ENCODE measurements around the gene NUDT16L1. TPM values are rescaled to one million over a fixed set of nuclear protein-coding genes. Genes with fewer than 3 reads are reported as not detected.

NUDT16L1 gene
- total RNA-seq, 2 experiments from 2014 or later = 26.5 to 29.1 TPM

- no peaks in the 10 kb centered on the region for H3K9me3 Mint-ChIP-seq
- peak overlapping the region; percentile 77 for H3K4me3 Mint-ChIP-seq
- peak overlapping the region; percentile 95 for H3K27ac Mint-ChIP-seq
- no peaks in the 10 kb centered on the region for H3K27me3 Mint-ChIP-seq
- DNase-seq = no peak
- peaks cover 28% of the 10 kb centered on the region for H3K36me3 Mint-ChIP-seq
- peaks cover 40% of the 10 kb centered on the region for H3K4me1 Mint-ChIP-seq
These were observed 16.5 kb upstream of the NUDT16L1 start for GRCh38 chr16:4676831-4677230.

GRCh38 chr16:4677390-4677789 is 16.0 kb upstream of the NUDT16L1 start:
- H3K27me3 Mint-ChIP-seq = no peaks in the 10 kb centered on the region
- peak overlapping the region; percentile 95 for H3K27ac Mint-ChIP-seq
- no peaks in the 10 kb centered on the region for H3K9me3 Mint-ChIP-seq
- peaks cover 40% of the 10 kb centered on the region for H3K4me1 Mint-ChIP-seq
- DNase-seq = no peak
- peak overlapping the region; percentile 77 for H3K4me3 Mint-ChIP-seq
- peaks cover 26% of the 10 kb centered on the region for H3K36me3 Mint-ChIP-seq

GRCh38 chr16:4677994-4678393 is 15.4 kb upstream of the NUDT16L1 start:
- no peak for DNase-seq
- Mint-ChIP-seq H3K4me3 (no peak overlapping the region), H3K4me1 (peaks cover 40% of the 10 kb centered on the region), H3K36me3 (peaks cover 26% of the 10 kb centered on the region), H3K9me3 (no peaks in the 10 kb centered on the region), H3K27ac (peak overlapping the region; percentile 61), H3K27me3 (no peaks in the 10 kb centered on the region)

- H3K9me3 Mint-ChIP-seq = no peaks in the 10 kb centered on the region
- peak overlapping the region; percentile 61 for H3K27ac Mint-ChIP-seq
- no peaks in the 10 kb centered on the region for H3K27me3 Mint-ChIP-seq
These were observed 14.8 kb upstream of the NUDT16L1 start for GRCh38 chr16:4678596-4678995.

GRCh38 chr16:4679156-4679849 is 14.1 kb upstream of the NUDT16L1 start:
- no peaks in the 10 kb centered on the region for H3K9me3 Mint-ChIP-seq
- H3K4me3 Mint-ChIP-seq = no peak overlapping the region

More at GRCh38 chr16:4678596-4678995, 14.8 kb upstream of the NUDT16L1 start:
- no peak for DNase-seq
- H3K36me3 Mint-ChIP-seq = peaks cover 25% of the 10 kb centered on the region
- H3K4me1 Mint-ChIP-seq = peaks cover 42% of the 10 kb centered on the region
- no peak overlapping the region for H3K4me3 Mint-ChIP-seq

GRCh38 chr16:4679850-4680636 is 13.3 kb upstream of the NUDT16L1 start:
- H3K27ac Mint-ChIP-seq = peak overlapping the region; percentile 48
- no peaks in the 10 kb centered on the region for H3K27me3 Mint-ChIP-seq
- no peak overlapping the region for H3K4me3 Mint-ChIP-seq
- peaks cover 20% of the 10 kb centered on the region for H3K36me3 Mint-ChIP-seq
- peaks cover 40% of the 10 kb centered on the region for H3K4me1 Mint-ChIP-seq
- H3K9me3 Mint-ChIP-seq = no peaks in the 10 kb centered on the region
- DNase-seq = no peak

More at GRCh38 chr16:4679156-4679849, 14.1 kb upstream of the NUDT16L1 start:
- peaks cover 22% of the 10 kb centered on the region for H3K36me3 Mint-ChIP-seq
- peaks cover 41% of the 10 kb centered on the region for H3K4me1 Mint-ChIP-seq
- H3K27me3 Mint-ChIP-seq = no peaks in the 10 kb centered on the region
- peak overlapping the region; percentile 39 for H3K27ac Mint-ChIP-seq
- DNase-seq = no peak

GRCh38 chr16:4680673-4681470 is 12.5 kb upstream of the NUDT16L1 start:
- Mint-ChIP-seq H3K4me3 (peak overlapping the region; percentile 32), H3K27ac (peak overlapping the region; percentile 72), H3K36me3 (peaks cover 16% of the 10 kb centered on the region), H3K9me3 (no peaks in the 10 kb centered on the region), H3K4me1 (peaks cover 32% of the 10 kb centered on the region), H3K27me3 (no peaks in the 10 kb centered on the region)
- no peak for DNase-seq

GRCh38 chr16:4681471-4682083 is 11.8 kb upstream of the NUDT16L1 start:
- DNase-seq = no peak
- no peaks in the 10 kb centered on the region for H3K27me3 Mint-ChIP-seq
- no peak overlapping the region for H3K4me3 Mint-ChIP-seq
- H3K9me3 Mint-ChIP-seq = no peaks in the 10 kb centered on the region
- H3K27ac Mint-ChIP-seq = peak overlapping the region; percentile 45
- peaks cover 15% of the 10 kb centered on the region for H3K36me3 Mint-ChIP-seq
- peaks cover 25% of the 10 kb centered on the region for H3K4me1 Mint-ChIP-seq

GRCh38 chr16:4682084-4682591 is 11.2 kb upstream of the NUDT16L1 start:
- peaks cover 10% of the 10 kb centered on the region for H3K36me3 Mint-ChIP-seq
- peaks cover 19% of the 10 kb centered on the region for H3K4me1 Mint-ChIP-seq
- H3K27me3 Mint-ChIP-seq = no peaks in the 10 kb centered on the region
- H3K4me3 Mint-ChIP-seq = no peak overlapping the region
- H3K9me3 Mint-ChIP-seq = no peaks in the 10 kb centered on the region
- peak overlapping the region; percentile 45 for H3K27ac Mint-ChIP-seq
- no peak for DNase-seq

- peaks cover 10% of the 10 kb centered on the region for H3K36me3 Mint-ChIP-seq
These were observed 10.6 kb upstream of the NUDT16L1 start for GRCh38 chr16:4682616-4683254.

GRCh38 chr16:4683255-4684057 is 9.9 kb upstream of the NUDT16L1 start:
- Mint-ChIP-seq H3K36me3 (peaks cover 6% of the 10 kb centered on the region), H3K27ac (peak overlapping the region; percentile 45), H3K4me1 (peaks cover 12% of the 10 kb centered on the region), H3K27me3 (no peaks in the 10 kb centered on the region), H3K4me3 (no peak overlapping the region), H3K9me3 (no peaks in the 10 kb centered on the region)
- DNase-seq = no peak

More at GRCh38 chr16:4682616-4683254, 10.6 kb upstream of the NUDT16L1 start:
- H3K27me3 Mint-ChIP-seq = no peaks in the 10 kb centered on the region
- peaks cover 19% of the 10 kb centered on the region for H3K4me1 Mint-ChIP-seq
- no peak overlapping the region for H3K4me3 Mint-ChIP-seq
- DNase-seq = peak; percentile 70
- H3K9me3 Mint-ChIP-seq = no peaks in the 10 kb centered on the region
- H3K27ac Mint-ChIP-seq = peak overlapping the region; percentile 45

- H3K9me3 Mint-ChIP-seq = no peaks in the 10 kb centered on the region
- H3K27ac Mint-ChIP-seq = no peak overlapping the region
- peaks cover 7% of the 10 kb centered on the region for H3K4me1 Mint-ChIP-seq
- no peak overlapping the region for H3K4me3 Mint-ChIP-seq
- no peak for DNase-seq
- no peaks in the 10 kb centered on the region for H3K27me3 Mint-ChIP-seq
- H3K36me3 Mint-ChIP-seq = peaks cover 6% of the 10 kb centered on the region
These were observed 9.2 kb upstream of the NUDT16L1 start for GRCh38 chr16:4684058-4684715.

GRCh38 chr16:4684763-4685162 is 8.6 kb upstream of the NUDT16L1 start:
- no peak overlapping the region for H3K4me3 Mint-ChIP-seq
- peaks cover 6% of the 10 kb centered on the region for H3K4me1 Mint-ChIP-seq
- DNase-seq = no peak
- no peaks in the 10 kb centered on the region for H3K27me3 Mint-ChIP-seq
- H3K9me3 Mint-ChIP-seq = no peaks in the 10 kb centered on the region
- H3K27ac Mint-ChIP-seq = no peak overlapping the region
- peaks cover 6% of the 10 kb centered on the region for H3K36me3 Mint-ChIP-seq
